Cardiac fibroblast (primary cell): Measurements from ENCODE around the gene UVSSA.

ENCODE experiments used
- DNase-seq, 2 donors: peaks; one replicate each; pipeline versions ENCODE4 v3.0.0 to v3.0.0-alpha.2; 2010; ENCODE audit warnings: low read depth in 2 of 2
- H3K4me3 ChIP-seq, 2 donors: replicated peaks in 1 of 2; 1 replicate in 1 of 2; 2 replicates in 1 of 2; pipeline ENCODE4 v1.5.1; 2011; ENCODE audit warnings: low read depth in 2 of 2, low read length in 2 of 2, mild to moderate bottlenecking in 2 of 2, moderate library complexity in 1 of 2
- TF ChIP-seq, protein P1 (sequence below): IDR thresholded peaks from one replicate; pipeline ENCODE4 v1.5.1; 2011; ENCODE audit warnings: low read depth, mild to moderate bottlenecking, low read length, inconsistent platforms

UVSSA gene

GRCh38 chr4:1409079-1409478 is 62.1 kb downstream of the UVSSA start:
- H3K4me3 ChIP-seq = no peak overlapping the region
- DNase-seq = no peak
- TF ChIP-seq, protein P1, sequence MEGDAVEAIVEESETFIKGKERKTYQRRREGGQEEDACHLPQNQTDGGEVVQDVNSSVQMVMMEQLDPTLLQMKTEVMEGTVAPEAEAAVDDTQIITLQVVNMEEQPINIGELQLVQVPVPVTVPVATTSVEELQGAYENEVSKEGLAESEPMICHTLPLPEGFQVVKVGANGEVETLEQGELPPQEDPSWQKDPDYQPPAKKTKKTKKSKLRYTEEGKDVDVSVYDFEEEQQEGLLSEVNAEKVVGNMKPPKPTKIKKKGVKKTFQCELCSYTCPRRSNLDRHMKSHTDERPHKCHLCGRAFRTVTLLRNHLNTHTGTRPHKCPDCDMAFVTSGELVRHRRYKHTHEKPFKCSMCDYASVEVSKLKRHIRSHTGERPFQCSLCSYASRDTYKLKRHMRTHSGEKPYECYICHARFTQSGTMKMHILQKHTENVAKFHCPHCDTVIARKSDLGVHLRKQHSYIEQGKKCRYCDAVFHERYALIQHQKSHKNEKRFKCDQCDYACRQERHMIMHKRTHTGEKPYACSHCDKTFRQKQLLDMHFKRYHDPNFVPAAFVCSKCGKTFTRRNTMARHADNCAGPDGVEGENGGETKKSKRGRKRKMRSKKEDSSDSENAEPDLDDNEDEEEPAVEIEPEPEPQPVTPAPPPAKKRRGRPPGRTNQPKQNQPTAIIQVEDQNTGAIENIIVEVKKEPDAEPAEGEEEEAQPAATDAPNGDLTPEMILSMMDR = no peak

DNA sequence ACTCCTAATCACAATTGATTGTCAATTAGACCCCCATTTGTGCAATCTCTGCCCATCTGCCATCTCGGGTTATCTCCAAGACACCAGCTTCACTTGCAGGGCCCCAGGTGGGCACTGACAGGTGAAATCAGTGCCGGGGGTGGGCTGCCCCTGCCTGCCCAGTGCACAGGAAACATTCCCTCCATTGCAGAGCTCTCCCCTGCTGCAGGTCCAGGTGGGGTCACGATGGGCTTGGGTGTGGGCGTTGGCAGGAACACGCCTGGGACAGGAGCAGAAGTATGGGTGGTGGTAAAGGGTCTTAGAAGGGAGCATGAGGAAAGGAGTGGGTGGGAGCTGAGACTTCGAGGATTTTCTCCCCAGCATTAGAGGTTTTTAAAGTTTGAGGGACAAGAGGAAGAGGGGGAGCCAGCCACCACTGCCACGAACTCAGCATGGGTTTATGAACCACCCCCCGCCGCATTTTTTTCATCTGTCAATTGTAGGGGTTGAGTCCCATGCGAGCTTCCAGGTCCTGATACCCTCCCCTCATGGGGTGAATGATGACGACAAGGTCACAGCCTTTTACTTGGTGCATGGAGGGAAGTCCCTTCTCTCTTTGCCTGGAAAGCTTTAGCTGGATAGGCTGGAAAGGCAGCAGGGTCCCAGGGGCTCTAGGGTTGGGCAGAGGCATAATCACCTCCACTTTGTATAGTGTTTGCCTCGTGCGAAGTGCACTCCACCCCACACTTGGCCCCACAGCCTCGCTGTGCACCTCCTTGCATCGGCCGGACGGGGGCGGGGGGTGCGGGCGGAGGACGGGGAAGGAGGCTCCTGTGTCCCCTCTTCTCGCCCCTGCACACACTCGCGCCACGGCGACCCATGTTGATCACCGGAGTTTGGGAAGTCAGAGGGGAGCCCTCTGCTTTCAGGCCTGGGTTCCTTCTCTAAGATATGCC is 62.8 kb downstream of the UVSSA start:
- H3K4me3 ChIP-seq = no peak overlapping the region
- no peak for DNase-seq
- TF ChIP-seq, protein P1 = no peak

GRCh38 chr4:1410491-1411325 is 63.7 kb downstream of the UVSSA start:
- DNase-seq = peak; percentile 24 to 54

DNA sequence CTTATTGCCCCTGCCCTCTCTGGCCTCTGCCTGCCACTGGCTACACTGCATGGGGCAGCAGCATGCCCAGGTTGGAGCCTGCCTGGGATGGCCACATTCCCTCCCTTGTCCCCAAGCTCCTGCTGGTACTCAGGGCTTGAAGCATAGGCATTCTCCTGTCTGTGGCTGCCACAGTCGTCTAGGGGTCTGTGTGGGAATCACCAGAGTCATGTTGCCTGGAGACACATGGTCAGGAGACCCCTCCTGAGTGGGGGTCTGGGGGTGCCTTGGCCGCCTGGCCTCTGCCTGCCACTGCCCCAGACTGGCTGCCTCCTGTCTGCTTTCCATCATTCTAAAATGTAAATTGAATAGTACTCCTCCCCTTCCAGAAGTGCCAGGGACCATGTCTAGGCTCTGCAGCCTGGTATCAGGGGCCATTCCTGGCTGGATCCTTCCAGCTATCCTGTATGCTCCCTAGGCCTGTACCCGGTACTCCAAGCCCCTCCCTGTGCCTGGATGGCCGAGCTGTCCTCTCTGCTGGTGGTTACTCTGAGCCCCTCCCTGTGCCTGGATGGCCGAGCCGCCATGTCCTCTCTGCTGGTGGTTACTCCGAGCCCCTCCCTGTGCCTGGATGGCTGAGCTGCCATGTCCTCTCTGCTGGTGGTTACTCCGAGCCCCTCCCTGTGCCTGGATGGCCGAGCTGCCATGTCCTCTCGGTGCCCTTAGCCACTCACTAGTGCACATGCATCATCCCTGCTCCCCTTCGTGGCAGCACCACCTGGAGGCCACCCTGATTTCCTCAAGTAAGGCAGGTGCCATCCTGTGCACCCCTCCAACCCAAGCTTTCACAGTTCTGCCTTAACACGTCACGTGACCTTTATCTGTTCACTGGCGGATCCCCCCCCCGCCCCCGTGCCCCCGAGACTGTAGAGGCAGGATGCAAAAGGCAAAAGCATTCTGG is 64.7 kb downstream of the UVSSA start:
- no peak for DNase-seq
- TF ChIP-seq, protein P1 = no peak
- no peak overlapping the region for H3K4me3 ChIP-seq

More at GRCh38 chr4:1410491-1411325, 63.7 kb downstream of the UVSSA start:
- TF ChIP-seq, protein P1 = no peak
- H3K4me3 ChIP-seq = no peak overlapping the region

DNA sequence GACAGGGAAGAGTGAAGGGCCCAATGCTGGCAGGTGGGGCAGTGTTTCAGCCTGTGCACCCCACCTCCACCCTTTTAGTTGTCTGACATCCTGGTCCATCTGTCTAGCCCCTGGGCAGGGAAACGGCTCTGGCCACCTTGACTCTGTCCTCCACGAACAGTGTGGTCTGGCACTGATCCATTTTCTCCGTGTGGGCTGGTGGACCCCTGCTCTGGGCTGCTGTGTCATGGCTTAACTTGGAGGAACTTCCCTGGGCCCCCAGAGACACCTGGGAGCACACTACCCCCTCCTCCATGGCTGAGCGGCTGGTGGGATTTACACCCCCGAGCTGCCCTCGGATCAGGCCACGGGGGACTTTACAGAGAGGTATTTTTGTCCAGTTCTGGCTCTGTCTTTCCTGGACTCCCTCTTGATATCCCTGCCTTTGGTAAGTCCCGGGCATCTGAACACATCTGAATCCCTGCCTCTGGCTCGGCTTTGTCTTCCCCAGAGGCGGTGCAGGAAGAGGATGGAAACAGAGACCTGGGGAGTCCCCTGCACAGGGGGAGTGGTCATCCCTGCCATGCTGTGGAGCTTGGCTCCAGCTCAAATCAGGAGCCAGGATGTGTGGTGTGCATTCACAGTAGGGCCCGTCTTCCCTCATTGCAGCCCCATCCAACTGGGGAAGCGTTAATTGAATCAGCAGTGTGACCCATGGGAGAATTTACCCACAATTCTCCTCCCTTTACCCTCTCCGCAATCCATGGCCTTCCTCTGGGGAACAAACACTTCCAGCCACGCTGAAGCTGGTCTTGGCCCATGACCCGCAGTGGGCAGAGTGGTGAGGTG is 65.6 kb downstream of the UVSSA start:
- DNase-seq = no peak
- TF ChIP-seq, protein P1 = no peak
- H3K4me3 ChIP-seq = no peak overlapping the region
